ENCODE data around the gene GOT2.

Gene GOT2

GRCh38 chr16:58684354-58685083, 49.6 kb downstream of the GOT2 start, which contains the start of gene SLC38A7 (continued):
- TF ChIP-seq ZNF211 (tag by site-specific recombination; IDR thresholded peaks at IDR 0.05; ENCODE audit: low read depth) (no peak), ZNF311 (tag by site-specific recombination; IDR thresholded peaks at IDR 0.05; ENCODE audit: borderline replicate concordance) (no peak), ZFHX2 (tag by site-specific recombination; conservative IDR thresholded peaks at IDR 0.05) (no peak), ZFP69B (tag by site-specific recombination; IDR thresholded peaks at IDR 0.05) (no peak), MZF1 (tag by site-specific recombination; IDR thresholded peaks at IDR 0.05; ENCODE audit: borderline replicate concordance) (no peak), EGR2 (tag by site-specific recombination; IDR thresholded peaks at IDR 0.05; ENCODE audit: low read depth) (no peak), ZBTB26 (tag by site-specific recombination; optimal IDR thresholded peaks at IDR 0.05) (peak; percentile 4), ZNF48 (tag by site-specific recombination; IDR thresholded peaks at IDR 0.05) (no peak), ZNF24 (tag by site-specific recombination; IDR thresholded peaks at IDR 0.05) (peak; percentile 88), ZNF830 (tag by site-specific recombination; IDR thresholded peaks at IDR 0.05; ENCODE audit: low read depth) (no peak), ZBTB44 (tag by site-specific recombination; IDR thresholded peaks at IDR 0.05) (no peak), ZNF624 (tag by site-specific recombination; IDR thresholded peaks at IDR 0.05) (no peak), SP7 (tag by site-specific recombination; IDR thresholded peaks at IDR 0.05) (peak; percentile 59; the same call in 1 of the 2 replicates), ZNF555 (tag by site-specific recombination; conservative IDR thresholded peaks at IDR 0.05) (no peak), KLF16 (tag by site-specific recombination; IDR thresholded peaks at IDR 0.05) (peak; percentile 60), ZNF585B (tag by site-specific recombination; IDR thresholded peaks at IDR 0.05) (no peak), ZNF529 (tag by site-specific recombination; IDR thresholded peaks at IDR 0.05; ENCODE audit: insufficient replicate concordance) (no peak), ZNF629 (tag by site-specific recombination; IDR thresholded peaks at IDR 0.05) (no peak), ZNF544 (tag by site-specific recombination; IDR thresholded peaks at IDR 0.05) (no peak), ZNF146 (tag by site-specific recombination; IDR thresholded peaks at IDR 0.05) (no peak), ZBTB21 (tag by site-specific recombination; IDR thresholded peaks at IDR 0.05) (no peak), ZNF596 (tag by site-specific recombination; IDR thresholded peaks at IDR 0.05) (no peak), BCL11A (tag by site-specific recombination; IDR thresholded peaks at IDR 0.05; ENCODE audit: low read depth) (no peak), FEZF1 (tag by site-specific recombination; IDR thresholded peaks at IDR 0.05) (no peak), ZNF510 (tag by site-specific recombination; IDR thresholded peaks at IDR 0.05; ENCODE audit: insufficient replicate concordance) (no peak), KLF17 (tag by site-specific recombination; IDR thresholded peaks at IDR 0.05) (no peak)
- TF ChIP-seq, protein P1, sequence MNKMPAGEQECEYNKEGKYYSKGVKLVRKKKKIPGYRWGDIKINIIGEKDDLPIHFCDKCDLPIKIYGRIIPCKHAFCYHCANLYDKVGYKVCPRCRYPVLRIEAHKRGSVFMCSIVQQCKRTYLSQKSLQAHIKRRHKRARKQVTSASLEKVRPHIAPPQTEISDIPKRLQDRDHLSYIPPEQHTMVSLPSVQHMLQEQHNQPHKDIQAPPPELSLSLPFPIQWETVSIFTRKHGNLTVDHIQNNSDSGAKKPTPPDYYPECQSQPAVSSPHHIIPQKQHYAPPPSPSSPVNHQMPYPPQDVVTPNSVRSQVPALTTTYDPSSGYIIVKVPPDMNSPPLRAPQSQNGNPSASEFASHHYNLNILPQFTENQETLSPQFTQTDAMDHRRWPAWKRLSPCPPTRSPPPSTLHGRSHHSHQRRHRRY (tag by site-specific recombination; IDR thresholded peaks at IDR 0.05): no peak
- TF ChIP-seq, protein P2, sequence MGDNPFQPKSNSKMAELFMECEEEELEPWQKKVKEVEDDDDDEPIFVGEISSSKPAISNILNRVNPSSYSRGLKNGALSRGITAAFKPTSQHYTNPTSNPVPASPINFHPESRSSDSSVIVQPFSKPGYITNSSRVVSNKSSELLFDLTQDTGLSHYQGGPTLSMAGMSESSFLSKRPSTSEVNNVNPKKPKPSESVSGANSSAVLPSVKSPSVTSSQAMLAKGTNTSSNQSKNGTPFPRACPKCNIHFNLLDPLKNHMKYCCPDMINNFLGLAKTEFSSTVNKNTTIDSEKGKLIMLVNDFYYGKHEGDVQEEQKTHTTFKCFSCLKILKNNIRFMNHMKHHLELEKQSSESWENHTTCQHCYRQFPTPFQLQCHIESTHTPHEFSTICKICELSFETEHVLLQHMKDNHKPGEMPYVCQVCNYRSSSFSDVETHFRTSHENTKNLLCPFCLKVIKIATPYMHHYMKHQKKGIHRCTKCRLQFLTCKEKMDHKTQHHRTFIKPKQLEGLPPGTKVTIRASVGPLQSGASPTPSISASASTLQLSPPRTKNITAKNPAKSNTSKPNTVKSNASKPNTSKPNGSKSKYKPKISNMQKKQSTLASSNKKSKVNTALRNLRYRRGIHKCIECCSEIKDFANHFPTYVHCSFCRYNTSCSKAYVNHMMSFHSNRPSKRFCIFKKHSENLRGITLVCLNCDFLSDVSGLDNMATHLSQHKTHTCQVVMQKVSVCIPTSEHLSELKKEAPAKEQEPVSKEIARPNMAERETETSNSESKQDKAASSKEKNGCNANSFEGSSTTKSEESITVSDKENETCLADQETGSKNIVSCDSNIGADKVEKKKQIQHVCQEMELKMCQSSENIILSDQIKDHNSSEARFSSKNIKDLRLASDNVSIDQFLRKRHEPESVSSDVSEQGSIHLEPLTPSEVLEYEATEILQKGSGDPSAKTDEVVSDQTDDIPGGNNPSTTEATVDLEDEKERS (tag by site-specific recombination; IDR thresholded peaks at IDR 0.05): no peak
- TF ChIP-seq, protein P3, sequence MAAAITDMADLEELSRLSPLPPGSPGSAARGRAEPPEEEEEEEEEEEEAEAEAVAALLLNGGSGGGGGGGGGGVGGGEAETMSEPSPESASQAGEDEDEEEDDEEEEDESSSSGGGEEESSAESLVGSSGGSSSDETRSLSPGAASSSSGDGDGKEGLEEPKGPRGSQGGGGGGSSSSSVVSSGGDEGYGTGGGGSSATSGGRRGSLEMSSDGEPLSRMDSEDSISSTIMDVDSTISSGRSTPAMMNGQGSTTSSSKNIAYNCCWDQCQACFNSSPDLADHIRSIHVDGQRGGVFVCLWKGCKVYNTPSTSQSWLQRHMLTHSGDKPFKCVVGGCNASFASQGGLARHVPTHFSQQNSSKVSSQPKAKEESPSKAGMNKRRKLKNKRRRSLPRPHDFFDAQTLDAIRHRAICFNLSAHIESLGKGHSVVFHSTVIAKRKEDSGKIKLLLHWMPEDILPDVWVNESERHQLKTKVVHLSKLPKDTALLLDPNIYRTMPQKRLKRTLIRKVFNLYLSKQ (tag by site-specific recombination; IDR thresholded peaks at IDR 0.05; ENCODE audit: borderline replicate concordance): no peak
- TF ChIP-seq, protein P4, sequence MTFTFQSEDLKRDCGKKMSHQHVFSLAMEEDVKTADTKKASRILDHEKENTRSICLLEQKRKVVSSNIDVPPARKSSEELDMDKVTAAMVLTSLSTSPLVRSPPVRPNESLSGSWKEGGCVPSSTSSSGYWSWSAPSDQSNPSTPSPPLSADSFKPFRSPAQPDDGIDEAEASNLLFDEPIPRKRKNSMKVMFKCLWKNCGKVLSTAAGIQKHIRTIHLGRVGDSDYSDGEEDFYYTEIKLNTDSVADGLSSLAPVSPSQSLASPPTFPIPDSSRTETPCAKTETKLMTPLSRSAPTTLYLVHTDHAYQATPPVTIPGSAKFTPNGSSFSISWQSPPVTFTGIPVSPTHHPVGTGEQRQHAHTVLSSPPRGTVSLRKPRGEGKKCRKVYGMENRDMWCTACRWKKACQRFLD (tag by site-specific recombination; IDR thresholded peaks at IDR 0.05): peak; percentile 93
